Measurements from ENCODE around the gene FBXL17. TPM values are rescaled to one million over a fixed set of nuclear protein-coding genes. Genes with fewer than 3 reads are reported as not detected.

The FBXL17 gene
- total RNA-seq, 1 donor from 2014 or later, result 4.2 TPM

DNA sequence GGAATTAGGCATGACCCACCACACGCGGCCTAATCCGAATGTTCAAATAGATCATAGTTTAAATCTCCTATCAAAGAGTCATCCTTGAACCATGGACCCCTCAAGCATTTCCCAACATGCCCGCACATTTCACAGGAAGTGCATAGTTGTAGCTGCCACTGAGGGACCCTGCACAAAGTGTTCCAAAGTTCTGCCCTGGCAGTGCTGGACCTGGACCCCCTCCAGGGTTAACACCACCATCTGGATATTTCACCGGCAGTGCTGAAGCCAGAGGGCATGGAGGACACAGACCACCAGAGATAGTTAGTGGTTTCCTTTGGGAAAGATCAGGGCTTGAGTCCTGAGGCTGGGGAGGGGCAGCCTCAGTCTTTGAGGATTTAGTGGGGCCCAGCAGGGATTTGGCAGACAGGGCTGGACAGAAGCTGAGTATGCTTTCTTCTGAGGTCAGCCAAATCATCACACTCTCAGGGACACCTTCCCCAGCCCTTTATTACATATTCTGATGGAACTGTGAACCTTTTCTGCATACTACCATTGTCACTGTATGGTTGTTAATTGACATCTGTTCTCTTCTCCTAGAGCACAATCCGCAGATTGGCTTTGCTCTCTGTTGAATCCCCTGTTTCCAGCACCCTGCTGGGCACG is 567.6 kb downstream of the FBXL17 start:
- no peak overlapping the region for H3K4me3 ChIP-seq (ENCODE audit: low read depth, low read length)
- DNase-seq (ENCODE audit: low read depth), result no peak
- TF ChIP-seq, protein P1, sequence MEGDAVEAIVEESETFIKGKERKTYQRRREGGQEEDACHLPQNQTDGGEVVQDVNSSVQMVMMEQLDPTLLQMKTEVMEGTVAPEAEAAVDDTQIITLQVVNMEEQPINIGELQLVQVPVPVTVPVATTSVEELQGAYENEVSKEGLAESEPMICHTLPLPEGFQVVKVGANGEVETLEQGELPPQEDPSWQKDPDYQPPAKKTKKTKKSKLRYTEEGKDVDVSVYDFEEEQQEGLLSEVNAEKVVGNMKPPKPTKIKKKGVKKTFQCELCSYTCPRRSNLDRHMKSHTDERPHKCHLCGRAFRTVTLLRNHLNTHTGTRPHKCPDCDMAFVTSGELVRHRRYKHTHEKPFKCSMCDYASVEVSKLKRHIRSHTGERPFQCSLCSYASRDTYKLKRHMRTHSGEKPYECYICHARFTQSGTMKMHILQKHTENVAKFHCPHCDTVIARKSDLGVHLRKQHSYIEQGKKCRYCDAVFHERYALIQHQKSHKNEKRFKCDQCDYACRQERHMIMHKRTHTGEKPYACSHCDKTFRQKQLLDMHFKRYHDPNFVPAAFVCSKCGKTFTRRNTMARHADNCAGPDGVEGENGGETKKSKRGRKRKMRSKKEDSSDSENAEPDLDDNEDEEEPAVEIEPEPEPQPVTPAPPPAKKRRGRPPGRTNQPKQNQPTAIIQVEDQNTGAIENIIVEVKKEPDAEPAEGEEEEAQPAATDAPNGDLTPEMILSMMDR (conservative IDR thresholded peaks at IDR 0.05; ENCODE audit: low read depth, low read length), result no peak

DNA sequence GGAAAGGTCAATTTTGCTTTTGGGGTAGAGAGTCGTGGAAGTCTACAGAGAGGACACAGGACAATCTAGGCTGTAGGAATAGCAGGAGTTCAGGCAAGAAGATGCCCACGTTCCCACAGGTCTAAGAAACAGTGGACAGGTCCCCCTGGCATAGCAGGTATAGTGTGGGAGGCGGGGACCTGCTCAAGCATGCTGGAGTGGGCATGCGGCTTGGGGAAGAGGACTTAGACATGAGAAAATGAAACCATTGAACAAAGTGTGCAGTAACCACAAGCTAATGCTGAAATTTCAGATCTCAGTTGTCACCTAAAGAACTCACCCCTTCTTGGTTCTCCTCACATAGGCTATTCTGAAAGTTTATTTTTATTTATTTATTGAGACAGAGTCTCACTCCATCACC is 568.3 kb downstream of the FBXL17 start:
- TF ChIP-seq, protein P1 (conservative IDR thresholded peaks at IDR 0.05; ENCODE audit: low read depth, low read length), result no peak
- no peak for DNase-seq (ENCODE audit: low read depth)
- no peak overlapping the region for H3K4me3 ChIP-seq (ENCODE audit: low read depth, low read length)

DNA sequence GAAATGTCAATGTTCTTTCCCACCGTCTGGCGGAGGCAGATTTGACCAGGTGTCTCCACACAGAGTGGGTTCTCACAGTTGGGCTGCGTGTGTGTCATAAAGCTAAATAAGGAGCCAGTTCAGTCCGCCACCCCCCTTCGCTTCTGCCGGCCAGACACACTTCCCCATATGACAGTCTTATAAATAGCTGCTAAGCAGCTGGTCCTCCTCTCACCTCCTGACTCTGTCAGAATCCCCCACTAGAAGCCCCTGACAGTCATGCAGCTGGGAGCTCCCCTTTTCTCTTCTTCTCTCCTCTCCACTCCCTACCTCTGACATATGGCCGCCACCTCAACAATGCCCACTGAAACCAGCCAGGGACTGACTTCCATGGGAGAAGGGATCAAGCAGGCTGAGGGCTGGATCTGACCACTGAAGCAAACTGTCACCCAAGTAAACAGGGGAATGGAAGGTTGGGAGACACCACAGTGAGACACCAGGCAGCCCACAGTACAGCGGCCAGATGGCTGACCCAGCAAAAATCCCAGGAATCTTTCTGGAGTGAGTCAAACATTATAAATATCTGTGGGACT is 569.2 kb downstream of the FBXL17 start:
- no peak for DNase-seq (ENCODE audit: low read depth)
- no peak overlapping the region for H3K4me3 ChIP-seq (ENCODE audit: low read depth, low read length)
- TF ChIP-seq, protein P1 (conservative IDR thresholded peaks at IDR 0.05; ENCODE audit: low read depth, low read length), result no peak

DNA sequence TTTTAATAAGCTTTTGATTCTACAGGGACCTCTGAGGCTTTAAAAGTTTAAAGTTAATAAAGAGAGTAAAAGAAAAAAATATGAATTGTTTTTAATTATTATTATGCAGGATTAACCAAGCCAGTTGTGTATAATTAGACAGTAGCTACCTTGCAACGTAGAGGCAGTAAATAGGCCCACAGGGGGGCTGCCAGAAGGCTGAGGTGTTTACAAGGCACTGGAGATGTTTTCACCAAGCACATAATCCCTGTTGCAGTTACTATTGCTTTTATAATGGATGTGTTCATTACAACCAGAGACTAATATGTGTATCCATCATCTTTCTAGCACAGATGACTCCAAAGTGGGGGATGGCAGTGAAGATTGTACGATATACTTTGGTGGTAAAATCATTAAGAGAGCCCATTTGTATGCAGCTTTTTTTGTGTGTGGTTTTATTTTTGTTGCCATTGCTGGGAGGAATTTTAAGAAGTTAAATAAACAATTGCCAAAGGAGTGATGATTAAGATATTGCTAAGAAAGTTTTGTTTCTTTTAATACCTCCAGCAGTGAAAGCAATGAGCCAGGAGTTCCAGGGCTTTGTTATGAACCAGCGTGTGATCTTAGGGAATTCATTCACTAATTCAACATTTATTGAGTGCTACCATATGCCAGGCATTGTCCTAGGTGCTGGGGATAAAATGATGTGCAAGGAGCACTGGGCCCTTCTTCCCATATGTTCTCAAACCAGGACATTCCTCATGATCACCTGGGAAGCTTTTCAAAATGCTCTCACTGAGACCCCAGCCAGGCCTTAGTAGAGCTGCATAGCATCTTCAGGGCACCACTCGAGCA is 572.5 kb downstream of the FBXL17 start:
- DNase-seq (ENCODE audit: low read depth), result no peak
- TF ChIP-seq, protein P1 (conservative IDR thresholded peaks at IDR 0.05; ENCODE audit: low read depth, low read length), result no peak
- H3K4me3 ChIP-seq (ENCODE audit: low read depth, low read length), result no peak overlapping the region

All from epithelial cell of proximal tubule (primary cell).